Muscle layer of colon (tissue), 2 donors: ENCODE data around the gene IGFN1.

Source experiments
- H3K27ac ChIP-seq: one replicate; pipeline ENCODE4 v1.7.0; 2013; ENCODE audit warnings: low read depth, mild to moderate bottlenecking, low read length, moderate library complexity
- H3K27me3 ChIP-seq, 2 donors: one replicate each; pipeline ENCODE4 v1.7.0; 2013; ENCODE audit warnings: low read length in 2 of 2, mild to moderate bottlenecking in 2 of 2; ENCODE audit not compliant: insufficient read depth in 2 of 2, control insufficient read depth in 1 of 2
- H3K36me3 ChIP-seq: one replicate; pipeline ENCODE4 v1.7.0; 2013; ENCODE audit warnings: mild to moderate bottlenecking, low read length; ENCODE audit not compliant: insufficient read depth
- H3K4me1 ChIP-seq: one replicate; pipeline ENCODE4 v1.7.0; 2013; ENCODE audit warnings: mild to moderate bottlenecking, low read length; ENCODE audit not compliant: insufficient read depth
- H3K4me3 ChIP-seq, 2 donors: one replicate each; pipeline ENCODE4 v1.7.0; 2013; ENCODE audit warnings: low read length in 2 of 2, low read depth in 1 of 2, mild to moderate bottlenecking in 1 of 2, moderate library complexity in 1 of 2
- H3K9ac ChIP-seq: one replicate; pipeline ENCODE4 v1.7.0; 2013; ENCODE audit warnings: low read length
- H3K9me3 ChIP-seq: one replicate; pipeline ENCODE4 v1.7.0; 2013; ENCODE audit warnings: mild to moderate bottlenecking, low read length
- donor health status: abdominal sarcoma.
- donor health status: Adenocarcinoma of cecum.

The IGFN1 gene

DNA sequence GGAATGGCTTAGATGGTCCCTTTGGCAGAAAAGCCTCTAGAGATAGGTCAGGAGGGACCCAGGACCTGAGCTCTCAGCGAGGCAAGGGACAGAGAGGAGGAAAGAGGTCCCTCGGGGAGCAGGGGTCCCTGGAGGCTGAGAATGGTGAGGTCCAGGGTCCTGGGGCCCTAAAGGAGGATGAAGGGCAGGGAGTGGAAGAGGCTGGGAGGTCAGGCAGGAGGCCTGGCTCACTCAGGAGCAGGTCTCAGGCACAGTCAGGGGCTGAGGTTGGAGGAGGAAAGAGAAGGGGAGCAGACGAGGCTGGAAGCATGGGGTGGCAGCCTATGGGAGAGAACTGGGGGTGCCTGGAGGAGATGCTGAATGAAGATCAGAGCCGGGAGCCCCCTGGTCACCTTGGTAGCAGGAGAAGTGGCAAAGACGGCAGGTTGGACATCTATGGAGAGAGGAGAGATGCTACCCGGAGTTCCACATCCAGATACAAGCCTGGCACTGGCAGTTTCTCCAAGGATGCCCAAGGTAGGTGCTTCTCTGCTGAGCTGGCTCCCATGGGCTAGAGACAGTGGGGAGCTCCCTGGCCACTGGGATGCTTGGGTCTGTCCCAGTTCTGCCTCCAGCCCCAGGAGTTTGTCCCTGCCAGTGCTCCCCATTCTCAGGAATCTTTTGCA lies 22.6 kb downstream of the IGFN1 start:
- Histone ChIP-seq H3K27ac (no peak overlapping the region), H3K4me1 (no peaks in the 10 kb centered on the region), H3K4me3 (no peak overlapping the region), H3K9me3 (no peaks in the 10 kb centered on the region), H3K36me3 (no peaks in the 10 kb centered on the region), H3K9ac (no peak overlapping the region), H3K27me3 (no peaks in the 10 kb centered on the region)

GRCh38 chr1:201213926-201214325 lies 23.3 kb downstream of the IGFN1 start:
- Histone ChIP-seq H3K36me3 (no peaks in the 10 kb centered on the region), H3K27me3 (no peaks in the 10 kb centered on the region), H3K4me3 (no peak overlapping the region), H3K9me3 (no peaks in the 10 kb centered on the region), H3K4me1 (no peaks in the 10 kb centered on the region), H3K9ac (no peak overlapping the region), H3K27ac (no peak overlapping the region)

- no peak overlapping the region for H3K27ac ChIP-seq
- no peaks in the 10 kb centered on the region for H3K4me1 ChIP-seq
- H3K27me3 ChIP-seq: no peaks in the 10 kb centered on the region
- H3K9me3 ChIP-seq: no peaks in the 10 kb centered on the region
- no peak overlapping the region for H3K9ac ChIP-seq
- no peaks in the 10 kb centered on the region for H3K36me3 ChIP-seq
- no peak overlapping the region for H3K4me3 ChIP-seq
Observed at GRCh38 chr1:201214461-201214860, 23.8 kb downstream of the IGFN1 start.

GRCh38 chr1:201214886-201215285 lies 24.3 kb downstream of the IGFN1 start:
- Histone ChIP-seq H3K27me3 (no peaks in the 10 kb centered on the region), H3K27ac (no peak overlapping the region), H3K36me3 (no peaks in the 10 kb centered on the region), H3K9ac (no peak overlapping the region), H3K4me3 (no peak overlapping the region), H3K9me3 (no peaks in the 10 kb centered on the region), H3K4me1 (no peaks in the 10 kb centered on the region)

GRCh38 chr1:201215531-201216357 lies 25.1 kb downstream of the IGFN1 start:
- H3K27ac ChIP-seq: no peak overlapping the region
- H3K9me3 ChIP-seq: no peaks in the 10 kb centered on the region
- H3K4me1 ChIP-seq: no peaks in the 10 kb centered on the region
- no peak overlapping the region for H3K4me3 ChIP-seq
- H3K9ac ChIP-seq: no peak overlapping the region
- no peaks in the 10 kb centered on the region for H3K36me3 ChIP-seq
- no peaks in the 10 kb centered on the region for H3K27me3 ChIP-seq

DNA sequence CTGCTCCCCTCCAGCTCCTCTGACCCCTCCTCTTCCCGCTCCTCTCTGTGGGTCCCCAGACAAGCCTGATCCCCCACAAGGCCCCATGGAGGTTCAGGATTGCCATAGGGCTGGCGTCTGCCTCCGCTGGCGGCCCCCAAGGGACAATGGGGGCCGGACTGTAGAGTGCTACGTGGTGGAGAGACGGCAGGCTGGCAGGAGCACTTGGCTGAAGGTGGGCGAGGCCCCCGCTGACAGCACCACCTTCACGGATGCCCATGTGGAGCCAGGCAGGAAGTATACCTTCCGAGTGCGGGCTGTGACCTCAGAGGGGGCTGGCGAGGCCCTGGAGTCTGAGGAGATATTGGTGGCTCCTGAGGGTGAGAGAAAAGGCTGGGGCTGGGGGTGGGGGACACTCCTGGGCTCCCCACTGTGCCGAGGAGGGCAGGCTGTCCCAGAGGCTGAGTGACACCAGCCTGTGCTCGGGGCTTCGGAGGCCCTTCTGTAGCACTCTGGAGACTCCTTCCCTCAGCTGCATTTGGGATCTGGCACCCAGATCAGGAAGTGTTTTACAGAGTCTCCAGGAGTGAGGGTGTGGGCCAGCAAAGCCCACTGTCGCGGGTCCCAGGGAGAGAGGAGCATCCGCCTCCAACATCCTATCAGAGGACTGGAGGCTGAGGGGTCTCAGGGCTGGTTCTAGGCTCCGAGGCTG lies 25.9 kb downstream of the IGFN1 start:
- Histone ChIP-seq H3K27me3 (no peaks in the 10 kb centered on the region), H3K4me1 (no peaks in the 10 kb centered on the region), H3K9ac (no peak overlapping the region), H3K27ac (no peak overlapping the region), H3K4me3 (no peak overlapping the region), H3K9me3 (no peaks in the 10 kb centered on the region), H3K36me3 (no peaks in the 10 kb centered on the region)

DNA sequence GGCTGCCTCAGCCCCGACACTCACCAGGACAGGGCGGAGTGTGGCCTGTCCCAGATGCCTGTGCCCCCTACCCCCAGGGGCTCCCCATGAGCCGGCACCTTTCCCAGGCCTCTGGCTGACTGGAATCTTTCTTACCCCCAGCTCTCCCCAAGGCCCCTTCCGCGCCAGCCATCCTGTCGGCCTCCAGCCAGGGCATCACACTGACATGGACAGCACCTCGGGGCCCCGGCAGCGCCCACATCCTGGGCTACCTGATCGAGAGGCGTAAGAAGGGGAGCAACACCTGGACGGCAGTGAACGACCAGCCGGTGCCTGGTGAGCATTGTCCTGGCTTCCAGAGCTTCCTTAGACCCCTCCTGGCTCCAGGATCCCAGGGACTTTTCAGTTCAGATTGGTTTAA lies 26.5 kb downstream of the IGFN1 start:
- H3K9me3 ChIP-seq: no peaks in the 10 kb centered on the region
- no peaks in the 10 kb centered on the region for H3K27me3 ChIP-seq
- H3K36me3 ChIP-seq: no peaks in the 10 kb centered on the region
- no peak overlapping the region for H3K4me3 ChIP-seq
- H3K9ac ChIP-seq: no peak overlapping the region
- H3K4me1 ChIP-seq: no peaks in the 10 kb centered on the region
- no peak overlapping the region for H3K27ac ChIP-seq

DNA sequence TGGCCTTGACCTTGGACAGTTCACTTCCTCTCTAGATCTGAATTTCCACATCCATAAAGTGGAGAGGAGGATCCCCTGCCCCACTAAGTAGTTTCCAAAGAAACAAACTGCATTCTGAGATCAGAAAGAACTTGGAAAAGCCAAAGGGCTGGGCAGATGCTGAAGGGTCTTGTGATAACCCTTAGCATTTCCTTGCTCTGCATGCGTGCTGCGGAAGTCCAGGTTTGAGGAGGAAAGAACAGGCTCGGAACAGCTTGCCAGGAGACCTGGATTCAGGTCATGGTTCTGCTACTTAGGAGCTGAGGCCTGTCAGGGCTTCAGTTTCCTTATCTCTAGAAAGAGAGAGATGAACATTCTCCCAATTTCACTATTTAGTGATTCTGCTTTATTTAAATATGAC lies 27.2 kb downstream of the IGFN1 start:
- no peaks in the 10 kb centered on the region for H3K4me1 ChIP-seq
- H3K4me3 ChIP-seq: no peak overlapping the region
- H3K27me3 ChIP-seq: no peaks in the 10 kb centered on the region
- no peaks in the 10 kb centered on the region for H3K9me3 ChIP-seq
- no peak overlapping the region for H3K9ac ChIP-seq
- no peaks in the 10 kb centered on the region for H3K36me3 ChIP-seq
- no peak overlapping the region for H3K27ac ChIP-seq

- no peak overlapping the region for H3K9ac ChIP-seq
- H3K27me3 ChIP-seq: no peaks in the 10 kb centered on the region
- no peak overlapping the region for H3K4me3 ChIP-seq
- H3K4me1 ChIP-seq: no peaks in the 10 kb centered on the region
- no peaks in the 10 kb centered on the region for H3K36me3 ChIP-seq
- H3K9me3 ChIP-seq: no peaks in the 10 kb centered on the region
- H3K27ac ChIP-seq: no peak overlapping the region
Observed at GRCh38 chr1:201218409-201218808, 27.8 kb downstream of the IGFN1 start.

DNA sequence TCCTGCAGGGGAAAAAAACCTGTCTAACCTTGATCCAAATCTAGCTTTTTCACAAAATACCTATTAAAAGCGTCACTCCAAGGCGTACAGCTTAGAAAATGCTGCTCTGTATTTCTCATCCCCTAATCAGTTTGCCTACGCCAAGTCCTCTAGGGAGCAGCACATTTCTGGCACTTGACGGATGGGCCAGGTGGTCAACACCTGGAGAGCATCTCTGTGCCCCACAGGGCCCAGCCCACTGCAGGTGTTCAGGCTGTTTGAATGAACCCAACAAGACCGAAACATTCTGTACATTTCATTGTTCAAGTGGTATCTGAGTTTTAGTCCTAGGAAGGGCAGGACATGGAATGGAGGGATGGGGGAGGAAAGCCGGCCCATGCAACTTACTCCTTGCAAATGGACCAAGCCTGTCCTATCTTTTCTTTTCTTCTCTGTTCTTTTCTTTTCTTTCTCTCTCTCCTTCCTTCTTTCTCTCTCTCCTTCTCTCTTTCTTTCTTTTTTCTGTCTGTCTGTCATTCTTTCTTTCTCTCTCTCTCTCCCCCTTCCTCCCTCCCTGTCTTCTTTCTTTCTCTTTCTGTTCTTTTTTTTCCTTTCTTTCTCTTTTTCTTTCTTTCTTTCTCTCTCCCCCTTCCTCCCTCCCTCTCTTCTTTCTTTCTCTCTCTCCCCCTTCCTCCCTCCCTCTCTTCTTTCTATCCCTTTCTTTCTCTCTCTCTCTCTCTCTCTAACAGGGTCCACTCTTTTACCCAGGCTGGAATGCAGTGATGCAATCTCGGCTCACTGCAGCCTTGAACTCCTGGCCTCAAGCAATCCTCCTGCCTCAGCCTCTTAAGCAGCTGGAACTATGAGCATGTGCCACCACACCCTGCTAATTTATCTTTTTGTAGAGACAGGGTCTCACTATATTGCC lies 29.1 kb downstream of the IGFN1 start:
- Histone ChIP-seq H3K27me3 (no peaks in the 10 kb centered on the region), H3K4me1 (no peaks in the 10 kb centered on the region), H3K36me3 (no peaks in the 10 kb centered on the region), H3K27ac (no peak overlapping the region), H3K4me3 (no peak overlapping the region), H3K9me3 (no peaks in the 10 kb centered on the region), H3K9ac (no peak overlapping the region)

DNA sequence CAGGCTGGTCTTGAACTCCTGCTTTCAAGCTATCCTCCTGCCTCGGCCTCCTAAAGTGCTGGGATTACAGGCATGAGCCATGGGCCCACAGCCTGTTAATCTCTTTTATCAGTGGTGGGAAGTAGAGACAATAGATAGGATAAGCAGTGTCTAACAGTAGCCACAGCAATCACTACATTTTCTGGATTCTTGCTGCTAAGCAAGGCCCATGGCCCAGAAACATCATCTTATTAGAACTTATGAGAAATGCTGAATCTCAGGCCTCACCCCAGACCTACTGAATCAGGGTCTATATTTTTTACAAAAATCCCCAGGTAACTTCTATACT lies 29.7 kb downstream of the IGFN1 start:
- no peak overlapping the region for H3K27ac ChIP-seq
- no peaks in the 10 kb centered on the region for H3K36me3 ChIP-seq
- no peaks in the 10 kb centered on the region for H3K4me1 ChIP-seq
- no peak overlapping the region for H3K4me3 ChIP-seq
- H3K9ac ChIP-seq: no peak overlapping the region
- no peaks in the 10 kb centered on the region for H3K9me3 ChIP-seq
- H3K27me3 ChIP-seq: no peaks in the 10 kb centered on the region
